Pulmonary artery endothelial cell (primary cell): Measurements from ENCODE around the gene SUN2. TPM values are rescaled to one million over a fixed set of nuclear protein-coding genes. Genes with fewer than 3 reads are reported as not detected.

Source experiments
- DNase-seq: peaks from one replicate; pipeline ENCODE4 v3.0.0-alpha.2; 2011; ENCODE audit warnings: low read depth, low spot score
- total RNA-seq: library from RNA; depleted of rRNA; stranded (reverse); fragments of >200 nt; gene quantifications from 2 replicates; pipeline ENCODE4 v1.2.3, GENCODE V29; 2014

SUN2 gene
- total RNA-seq, 1 donor from 2014 or later, result 119 TPM

GRCh38 chr22:38698407-38699094, 57.2 kb downstream of the SUN2 start:
- DNase-seq, result no peak

- DNase-seq, result no peak
Measured at GRCh38 chr22:38697425-38698089, 58.2 kb downstream of the SUN2 start.

DNA sequence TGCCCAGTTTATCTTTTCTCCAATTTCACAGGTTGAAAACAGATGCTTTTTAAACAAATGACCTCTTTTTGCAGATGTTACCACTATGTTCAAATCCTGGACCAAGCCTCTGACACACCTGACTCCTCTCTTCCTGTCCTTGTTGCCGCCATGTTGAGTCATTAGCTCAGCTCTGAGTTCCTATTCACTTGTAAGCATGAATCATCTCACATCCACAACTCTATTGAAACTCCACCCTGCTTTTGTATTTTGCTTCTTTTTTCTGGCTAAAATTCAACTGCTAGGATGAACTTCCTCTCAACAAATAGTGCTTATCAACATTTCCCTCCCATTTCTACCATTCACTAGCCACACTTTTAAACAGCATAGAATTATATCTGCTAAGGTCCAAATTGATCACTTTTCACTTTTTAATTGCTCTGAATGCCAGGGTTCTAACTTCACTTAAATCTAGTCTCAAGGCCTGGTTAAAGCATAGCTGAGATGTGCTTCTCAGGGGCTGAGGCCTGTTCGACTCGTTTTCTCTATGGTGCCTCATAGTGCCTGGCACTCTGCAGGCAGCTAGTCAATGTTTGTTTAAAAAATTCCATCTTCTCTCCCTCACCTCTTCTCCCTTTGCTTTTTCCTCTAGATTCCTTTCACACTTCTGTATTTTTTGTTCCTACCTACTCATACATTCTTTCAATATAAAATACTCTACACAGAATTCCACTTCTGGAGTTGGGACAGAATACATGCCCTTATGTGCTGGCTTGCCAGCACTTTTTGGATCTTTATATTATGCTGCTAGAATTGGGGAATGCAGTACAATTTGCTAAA, 59.0 kb downstream of the SUN2 start:
- DNase-seq, result peak; percentile 78

- no peak for DNase-seq
Measured at GRCh38 chr22:38694940-38695339, 60.9 kb downstream of the SUN2 start.

- no peak for DNase-seq
Measured at GRCh38 chr22:38694049-38694448, 61.7 kb downstream of the SUN2 start.

DNA sequence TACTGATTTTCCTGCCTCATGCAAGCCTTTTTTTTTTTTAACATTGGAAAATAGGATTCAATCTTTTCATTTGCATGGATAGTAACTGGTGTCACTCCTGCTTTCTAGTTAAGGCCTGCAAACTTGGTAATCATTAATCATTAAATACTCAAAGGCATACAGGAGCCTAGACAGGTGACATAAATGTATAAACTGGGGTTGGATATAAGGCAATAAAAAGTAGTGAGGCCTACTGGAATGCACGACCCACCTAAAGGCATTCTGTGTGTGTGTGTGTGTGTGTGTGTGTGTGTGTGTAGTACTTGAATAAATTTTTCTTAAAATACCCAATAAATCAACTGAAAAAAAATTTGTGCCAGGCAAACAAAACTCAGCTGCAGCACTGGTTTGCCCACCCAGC, 66.1 kb downstream of the SUN2 start:
- no peak for DNase-seq

GRCh38 chr22:38685761-38686160, 70.0 kb downstream of the SUN2 start:
- no peak for DNase-seq

DNA sequence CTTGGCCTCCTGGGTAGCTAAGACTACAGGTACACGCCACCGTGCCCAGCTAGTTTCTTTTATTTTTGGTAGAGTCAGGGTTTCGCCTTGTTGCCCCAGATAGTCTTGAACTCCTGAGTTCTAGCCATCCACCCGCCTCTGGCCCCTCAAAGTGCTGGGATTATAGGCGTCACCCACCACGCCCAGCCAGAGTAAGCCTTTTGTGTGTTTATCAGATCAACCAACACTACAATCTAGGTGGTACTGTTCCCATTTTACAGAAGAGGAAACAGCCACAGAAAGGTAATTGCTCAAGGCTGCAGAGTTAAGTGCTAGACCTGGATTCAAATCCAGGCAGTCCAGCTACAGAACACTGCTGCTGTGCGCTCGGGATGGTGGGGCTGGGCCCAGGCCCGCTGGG, 70.9 kb downstream of the SUN2 start:
- no peak for DNase-seq

Other genes with a start within 250 kb of the SUN2 start
- 392 and 663 TPM in 2 replicates for gene DDX17, start 249.7 kb downstream of the SUN2 start, total RNA-seq
- gene DMC1, start 185.8 kb downstream of the SUN2 start, total RNA-seq, result 2.2 and 3.1 TPM in 2 replicates
- 0.46 and 0.71 TPM in 2 replicates for gene FAM227A, start 99.6 kb downstream of the SUN2 start, total RNA-seq
- gene CBY1, start 99.4 kb downstream of the SUN2 start, total RNA-seq, result 25.2 and 28.0 TPM in 2 replicates
- 98.5 and 102 TPM in 2 replicates for gene TOMM22, start 74.0 kb downstream of the SUN2 start, total RNA-seq
- gene JOSD1, start 55.1 kb downstream of the SUN2 start, total RNA-seq, result 85.1 and 95.2 TPM in 2 replicates
- 26.4 and 33.3 TPM in 2 replicates for gene GTPBP1, start 50.1 kb downstream of the SUN2 start, total RNA-seq
- 15.2 and 17.9 TPM in 2 replicates for gene DNAL4, start 38.1 kb upstream of the SUN2 start, total RNA-seq
- gene NPTXR, start 88.0 kb upstream of the SUN2 start, total RNA-seq, result 0.13 and 0.32 TPM in 2 replicates
- 42.1 and 46.1 TPM in 2 replicates for gene CBX6, start 116.2 kb upstream of the SUN2 start, total RNA-seq
- not detected in 2 replicates for gene APOBEC3A, start 201.6 kb upstream of the SUN2 start, total RNA-seq
- gene APOBEC3B, start 226.3 kb upstream of the SUN2 start, total RNA-seq, result 2.4 and 4.2 TPM in 2 replicates